Testis (tissue), 2 donors: Measurements from ENCODE around the gene SEMA6C.

Source experiments
- CTCF ChIP-seq, 3 experiments: fragments of 450-650 bp in 2 of 3; fragments of 200-600 bp in 1 of 3; sonication (generic) in 1 of 3; IDR thresholded peaks; one replicate each; pipeline ENCODE4 v1.5.1; 2016 to 2019; ENCODE audit warnings: antibody characterized with exemption in 3 of 3, mild to moderate bottlenecking in 2 of 3, moderate library complexity in 1 of 3
- POLR2A ChIP-seq: fragments of 450-650 bp; IDR thresholded peaks from one replicate; pipeline ENCODE4 v1.6.1; 2017; ENCODE audit warnings: antibody characterized with exemption, mild to moderate bottlenecking, moderate library complexity

GRCh38 chr1:151167116-151167515, 20.7 kb upstream of the SEMA6C start:
- TF ChIP-seq CTCF (IDR thresholded peaks at IDR 0.05), result no peak
- no peak for TF ChIP-seq POLR2A
